ENCODE data around the gene PTPRT. TPM values are rescaled to one million over a fixed set of nuclear protein-coding genes. Genes with fewer than 3 reads are reported as not detected.
A peak's percentile ranks its signal among the peaks of the same experiment; 100 is the strongest.

PTPRT gene
- total and polyA plus RNA-seq, 10 of the 15 experiments (the other 5 are each of a cell fraction or from before 2014, with no cell fraction given): not detected

DNA sequence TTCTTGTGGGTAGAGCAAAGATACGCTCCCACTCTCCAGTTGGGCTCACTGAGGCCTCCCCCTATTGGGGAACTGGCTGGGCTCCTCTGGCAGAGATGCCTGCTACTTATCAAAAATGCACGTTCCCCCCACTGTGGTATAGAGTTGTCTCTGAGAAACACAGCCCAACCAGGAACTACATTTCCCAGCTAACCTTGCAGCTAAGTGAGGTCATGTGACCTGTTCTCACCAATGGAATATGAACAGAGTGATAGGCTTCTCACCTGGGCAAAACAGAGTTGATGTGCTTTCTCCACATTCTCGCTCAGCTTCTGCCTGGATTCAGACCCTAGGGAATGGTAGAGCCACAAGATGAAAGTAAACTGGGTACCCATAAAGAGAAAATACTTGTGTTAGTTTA, 49.1 kb upstream of the PTPRT start (continued):
- no peak for TF ChIP-seq JUND (IDR thresholded peaks at IDR 0.05; ENCODE audit: low read depth, low read length)
- no peak for TF ChIP-seq SUPT20H (IDR thresholded peaks at IDR 0.05; ENCODE audit: borderline replicate concordance, control insufficient read depth, low read depth, low read length)
- TF ChIP-seq STAT1 (conservative IDR thresholded peaks at IDR 0.05): no peak
- TF ChIP-seq SUZ12 (IDR thresholded peaks at IDR 0.05; ENCODE audit: unreplicated experiment): no peak
- TF ChIP-seq TCF12 (IDR thresholded peaks at IDR 0.05; ENCODE audit: low read depth, low read length): no peak
- peak; percentile 61 for TF ChIP-seq SIX5 (IDR thresholded peaks at IDR 0.05; ENCODE audit: low read depth, low read length, severe bottlenecking)
- no peak for TF ChIP-seq MEF2A (IDR thresholded peaks at IDR 0.05; ENCODE audit: insufficient read depth, low read depth, low read length)
- TF ChIP-seq RELA (IDR thresholded peaks at IDR 0.05; ENCODE audit: borderline replicate concordance, partially characterized antibody): no peak
- TF ChIP-seq, protein P1, sequence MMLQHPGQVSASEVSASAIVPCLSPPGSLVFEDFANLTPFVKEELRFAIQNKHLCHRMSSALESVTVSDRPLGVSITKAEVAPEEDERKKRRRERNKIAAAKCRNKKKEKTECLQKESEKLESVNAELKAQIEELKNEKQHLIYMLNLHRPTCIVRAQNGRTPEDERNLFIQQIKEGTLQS (IDR thresholded peaks at IDR 0.05; ENCODE audit: borderline replicate concordance, extremely low read depth, low read depth, low read length): 0 out of 2 replicates have a peak, but pooled peaks have one; percentile 34
- TF ChIP-seq SMARCA5 (IDR thresholded peaks at IDR 0.05): no peak
- TF ChIP-seq, protein P2, sequence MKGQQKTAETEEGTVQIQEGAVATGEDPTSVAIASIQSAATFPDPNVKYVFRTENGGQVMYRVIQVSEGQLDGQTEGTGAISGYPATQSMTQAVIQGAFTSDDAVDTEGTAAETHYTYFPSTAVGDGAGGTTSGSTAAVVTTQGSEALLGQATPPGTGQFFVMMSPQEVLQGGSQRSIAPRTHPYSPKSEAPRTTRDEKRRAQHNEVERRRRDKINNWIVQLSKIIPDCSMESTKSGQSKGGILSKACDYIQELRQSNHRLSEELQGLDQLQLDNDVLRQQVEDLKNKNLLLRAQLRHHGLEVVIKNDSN (IDR thresholded peaks at IDR 0.05; ENCODE audit: borderline replicate concordance, extremely low read length, insufficient read depth, low read depth, low read length): peak; percentile 55
- TF ChIP-seq FOXK2 (IDR thresholded peaks at IDR 0.05): no peak
- no peak for TF ChIP-seq SREBF1 (IDR thresholded peaks at IDR 0.05; ENCODE audit: low read length)
- TF ChIP-seq TCF3 (IDR thresholded peaks at IDR 0.05; ENCODE audit: borderline replicate concordance, insufficient read depth, low read depth, low read length): no peak
